ENCODE data around the gene TMEM164. TPM values are rescaled to one million over a fixed set of nuclear protein-coding genes. Genes with fewer than 3 reads are reported as not detected.

TMEM164 gene
- total RNA-seq, 1 donor from 2014 or later, result 14.2 TPM

DNA sequence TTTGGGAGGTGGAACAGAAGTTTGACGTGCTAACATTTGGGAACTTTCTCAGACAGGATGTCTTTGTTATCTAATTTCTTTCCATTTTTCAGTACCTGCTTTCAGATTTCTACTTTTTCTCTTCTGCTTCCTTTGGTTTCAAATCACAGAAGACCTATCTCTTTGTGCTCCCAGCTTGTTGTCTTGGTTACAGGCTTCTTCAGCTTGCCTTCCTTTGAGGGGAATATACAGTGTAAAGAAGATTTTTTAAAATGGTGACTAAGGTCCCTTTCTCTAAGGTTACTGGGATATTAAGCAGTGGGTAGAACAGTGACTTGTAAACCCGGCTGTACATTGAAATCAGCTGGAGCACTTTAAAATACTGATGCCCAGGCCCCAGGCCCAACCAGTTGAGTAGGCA is 48.0 kb downstream of the TMEM164 start:
- TF ChIP-seq, protein P1, sequence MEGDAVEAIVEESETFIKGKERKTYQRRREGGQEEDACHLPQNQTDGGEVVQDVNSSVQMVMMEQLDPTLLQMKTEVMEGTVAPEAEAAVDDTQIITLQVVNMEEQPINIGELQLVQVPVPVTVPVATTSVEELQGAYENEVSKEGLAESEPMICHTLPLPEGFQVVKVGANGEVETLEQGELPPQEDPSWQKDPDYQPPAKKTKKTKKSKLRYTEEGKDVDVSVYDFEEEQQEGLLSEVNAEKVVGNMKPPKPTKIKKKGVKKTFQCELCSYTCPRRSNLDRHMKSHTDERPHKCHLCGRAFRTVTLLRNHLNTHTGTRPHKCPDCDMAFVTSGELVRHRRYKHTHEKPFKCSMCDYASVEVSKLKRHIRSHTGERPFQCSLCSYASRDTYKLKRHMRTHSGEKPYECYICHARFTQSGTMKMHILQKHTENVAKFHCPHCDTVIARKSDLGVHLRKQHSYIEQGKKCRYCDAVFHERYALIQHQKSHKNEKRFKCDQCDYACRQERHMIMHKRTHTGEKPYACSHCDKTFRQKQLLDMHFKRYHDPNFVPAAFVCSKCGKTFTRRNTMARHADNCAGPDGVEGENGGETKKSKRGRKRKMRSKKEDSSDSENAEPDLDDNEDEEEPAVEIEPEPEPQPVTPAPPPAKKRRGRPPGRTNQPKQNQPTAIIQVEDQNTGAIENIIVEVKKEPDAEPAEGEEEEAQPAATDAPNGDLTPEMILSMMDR (IDR thresholded peaks at IDR 0.05; ENCODE audit: insufficient read depth, low read length, poor library complexity, severe bottlenecking), result no peak
- no peak overlapping the region for H3K4me3 ChIP-seq (ENCODE audit: low read depth, low read length)
- no peaks in the 10 kb centered on the region for H3K27me3 ChIP-seq (ENCODE audit: control insufficient read depth, insufficient read depth, low read length)
- no peaks in the 10 kb centered on the region for H3K36me3 ChIP-seq (ENCODE audit: control insufficient read depth, insufficient read depth, low read length)
- DNase-seq (ENCODE audit: low read depth), result no peak

GRCh38 chrX:110051559-110051958 is 48.6 kb downstream of the TMEM164 start:
- no peaks in the 10 kb centered on the region for H3K36me3 ChIP-seq (ENCODE audit: control insufficient read depth, insufficient read depth, low read length)
- H3K27me3 ChIP-seq (ENCODE audit: control insufficient read depth, insufficient read depth, low read length), result no peaks in the 10 kb centered on the region
- TF ChIP-seq, protein P1 (IDR thresholded peaks at IDR 0.05; ENCODE audit: insufficient read depth, low read length, poor library complexity, severe bottlenecking), result no peak
- H3K4me3 ChIP-seq (ENCODE audit: low read depth, low read length), result no peak overlapping the region
- no peak for DNase-seq (ENCODE audit: low read depth)

GRCh38 chrX:110052303-110052702 is 49.4 kb downstream of the TMEM164 start:
- TF ChIP-seq, protein P1 (IDR thresholded peaks at IDR 0.05; ENCODE audit: insufficient read depth, low read length, poor library complexity, severe bottlenecking), result no peak
- DNase-seq (ENCODE audit: low read depth), result no peak
- H3K4me3 ChIP-seq (ENCODE audit: low read depth, low read length), result no peak overlapping the region
- H3K36me3 ChIP-seq (ENCODE audit: control insufficient read depth, insufficient read depth, low read length), result no peaks in the 10 kb centered on the region
- H3K27me3 ChIP-seq (ENCODE audit: control insufficient read depth, insufficient read depth, low read length), result no peaks in the 10 kb centered on the region

GRCh38 chrX:110053453-110053852 is 50.5 kb downstream of the TMEM164 start:
- Histone ChIP-seq H3K27me3 (ENCODE audit: control insufficient read depth, insufficient read depth, low read length) (no peaks in the 10 kb centered on the region), H3K4me3 (ENCODE audit: low read depth, low read length) (no peak overlapping the region), H3K36me3 (ENCODE audit: control insufficient read depth, insufficient read depth, low read length) (no peaks in the 10 kb centered on the region)
- DNase-seq (ENCODE audit: low read depth), result no peak
- TF ChIP-seq, protein P1 (IDR thresholded peaks at IDR 0.05; ENCODE audit: insufficient read depth, low read length, poor library complexity, severe bottlenecking), result no peak

DNA sequence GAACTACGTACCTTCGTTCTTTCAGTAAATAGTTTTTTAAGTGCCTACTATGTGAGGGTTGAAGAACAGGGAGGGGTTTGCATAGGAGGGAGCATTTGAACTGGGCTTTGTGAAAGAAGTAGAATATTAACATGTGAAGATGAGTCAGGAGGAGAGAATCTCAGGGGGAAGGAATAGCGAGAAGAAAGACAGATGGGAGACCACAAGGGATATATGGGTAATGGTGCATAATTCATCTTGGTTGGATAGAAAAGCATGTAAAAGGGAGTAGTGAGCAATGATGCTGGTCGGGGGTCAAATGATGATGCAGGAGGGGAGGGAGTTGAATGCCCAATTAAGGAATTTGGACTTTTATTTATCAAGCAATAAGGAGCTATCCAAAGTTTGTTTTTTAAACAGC is 52.7 kb downstream of the TMEM164 start:
- no peaks in the 10 kb centered on the region for H3K27me3 ChIP-seq (ENCODE audit: control insufficient read depth, insufficient read depth, low read length)
- TF ChIP-seq, protein P1 (IDR thresholded peaks at IDR 0.05; ENCODE audit: insufficient read depth, low read length, poor library complexity, severe bottlenecking), result no peak
- H3K36me3 ChIP-seq (ENCODE audit: control insufficient read depth, insufficient read depth, low read length), result no peaks in the 10 kb centered on the region
- no peak overlapping the region for H3K4me3 ChIP-seq (ENCODE audit: low read depth, low read length)
- DNase-seq (ENCODE audit: low read depth), result peak; percentile 7

DNA sequence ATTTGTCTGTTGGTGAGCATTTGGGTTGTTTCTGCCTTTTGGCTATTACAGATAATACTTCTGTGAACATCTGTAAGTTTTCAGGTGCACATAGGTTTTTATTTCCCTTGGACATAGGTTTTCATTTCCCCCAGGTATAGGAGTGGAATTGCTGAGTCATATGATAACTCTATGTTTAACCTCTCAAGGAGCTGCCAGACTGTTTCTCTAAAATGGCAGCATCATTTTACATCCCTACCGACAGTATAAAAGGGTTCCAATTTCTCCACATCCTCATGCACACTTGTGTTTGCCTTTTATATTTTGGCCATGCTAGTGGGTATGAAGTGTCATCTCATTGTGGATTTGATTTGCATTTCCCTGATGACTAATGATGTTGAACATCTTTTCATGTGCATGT is 53.5 kb downstream of the TMEM164 start:
- TF ChIP-seq, protein P1 (IDR thresholded peaks at IDR 0.05; ENCODE audit: insufficient read depth, low read length, poor library complexity, severe bottlenecking), result no peak
- Histone ChIP-seq H3K4me3 (ENCODE audit: low read depth, low read length) (no peak overlapping the region), H3K27me3 (ENCODE audit: control insufficient read depth, insufficient read depth, low read length) (no peaks in the 10 kb centered on the region), H3K36me3 (ENCODE audit: control insufficient read depth, insufficient read depth, low read length) (no peaks in the 10 kb centered on the region)
- no peak for DNase-seq (ENCODE audit: low read depth)
